ENCODE results near the gene WWOX. TPM values are rescaled to one million over a fixed set of nuclear protein-coding genes. Genes with fewer than 3 reads are reported as not detected.

The WWOX gene
- total and polyA plus RNA-seq, 2 of the 8 experiments (the other 6 are each of a cell fraction or from before 2014, with no cell fraction given) = 5.4 to 16.7 TPM

- 53% methylated on average over 3 of the region's 3 CpGs; no CpG with 5 or more reads in 1 of the 2 experiments for WGBS, 2 experiments (ENCODE audit: extremely low coverage in 1 of 2, insufficient coverage in 1 of 2, insufficient read length in 1 of 2, insufficient replicate concordance in 2 of 2, low coverage in 1 of 2, low lambda C conversion rate in 2 of 2, missing lambda C conversion rate in 1 of 2)
- Histone ChIP-seq H3K79me2 (ENCODE audit: control insufficient read depth in 1 of 2, insufficient read depth in 2 of 2, low read length in 2 of 2) (no peaks in the 10 kb centered on the region), H2BK15ac (ENCODE audit: low read length) (no peak overlapping the region), H2BK20ac (ENCODE audit: low read length) (no peak overlapping the region), H3K4me2 (ENCODE audit: insufficient read depth in 1 of 2, low read depth in 2 of 2, low read length in 2 of 2) (no peak overlapping the region), H2BK120ac (replicated peaks; ENCODE audit: low read depth, low read length) (no peak overlapping the region), H3K56ac (replicated peaks; ENCODE audit: insufficient read length, low read depth, low read length) (no peak overlapping the region), H3K23me2 (ENCODE audit: low read depth, low read length) (no peaks in the 10 kb centered on the region), H4K5ac (ENCODE audit: insufficient read length, low read depth, low read length) (no peak overlapping the region), H2AK5ac (ENCODE audit: low read depth, low read length) (no peak overlapping the region), H3K14ac (ENCODE audit: insufficient read length) (no peak overlapping the region), H3K23ac (ENCODE audit: insufficient read length) (no peak overlapping the region), H3K18ac (ENCODE audit: extremely low read depth, low read length) (no peak overlapping the region), H3K27me3 (replicated peaks in 1 of 4; ENCODE audit: control insufficient read depth in 3 of 4, extremely low read depth in 1 of 4, insufficient read depth in 3 of 4, low read length in 3 of 4) (no peaks in the 10 kb centered on the region), H3K4me3 (ENCODE audit: extremely low read depth in 1 of 4, insufficient read depth in 2 of 4, low read depth in 3 of 4, low read length in 4 of 4) (no peak overlapping the region), H4K8ac (ENCODE audit: extremely low read depth, insufficient read depth, low read length) (no peak overlapping the region), H4K91ac (replicated peaks; ENCODE audit: insufficient read length, low read length) (no peak overlapping the region), H4K20me1 (replicated peaks in 1 of 2; ENCODE audit: control insufficient read depth in 1 of 2, insufficient read depth in 2 of 2, low read length in 2 of 2) (no peaks in the 10 kb centered on the region), H3K4me1 (replicated peaks in 1 of 4; ENCODE audit: control insufficient read depth in 3 of 4, insufficient read depth in 4 of 4, low read length in 3 of 4) (peaks cover 0 to 2% (median 0%) of the 10 kb centered on the region in 4 experiments; a peak in 1 of 7 replicates), H2BK12ac (ENCODE audit: low read depth, low read length) (no peak overlapping the region), H3K27ac (ENCODE audit: low read depth, low read length) (no peak overlapping the region), H3K4ac (replicated peaks; ENCODE audit: insufficient read length, low read depth, low read length) (no peak overlapping the region), H2AFZ (ENCODE audit: low read length) (no peak overlapping the region), H3K9ac (replicated peaks in 1 of 4; ENCODE audit: extremely low read depth in 1 of 4, low read depth in 3 of 4, low read length in 3 of 4) (no peak overlapping the region), H3K9me3 (ENCODE audit: insufficient read depth in 2 of 2, low read depth in 1 of 2, low read length in 1 of 2) (no peaks in the 10 kb centered on the region), H3K79me1 (ENCODE audit: low read depth, low read length) (no peaks in the 10 kb centered on the region), H2BK5ac (ENCODE audit: low read depth, low read length) (no peak overlapping the region), H3K36me3 (ENCODE audit: control insufficient read depth in 2 of 4, insufficient read depth in 4 of 4, low read length in 3 of 4) (no peaks in the 10 kb centered on the region)
- DNase-seq (ENCODE audit: low read depth in 1 of 2, low spot score in 2 of 2) = no peak
- ChIA-PET CTCF (ENCODE audit: partially characterized antibody) (interaction anchor here (0.7 to 1.6 kb wide), 7 partner anchors 18 to 242 kb away, joined by 3 to 4 read pairs (median 3); no protein-coding TSS in a partner anchor), POLR2A (ENCODE audit: partially characterized antibody) (no interaction called here)
- no peak for FAIRE-seq
- TF ChIP-seq MAFK (IDR thresholded peaks at IDR 0.05; ENCODE audit: low read depth, low read length) (no peak), SUZ12 (IDR thresholded peaks at IDR 0.05; ENCODE audit: low read length) (no peak), HDAC2 (IDR thresholded peaks at IDR 0.05; ENCODE audit: borderline replicate concordance in 1 of 2, low read depth in 2 of 2, low read length in 2 of 2) (no peak), CTBP2 (IDR thresholded peaks at IDR 0.05; ENCODE audit: borderline replicate concordance, insufficient read depth, insufficient read length, low read length) (no peak), POU5F1 (IDR thresholded peaks at IDR 0.05; ENCODE audit: low read depth, low read length) (no peak), TCF12 (IDR thresholded peaks at IDR 0.05; ENCODE audit: low read depth, low read length) (no peak), SP4 (IDR thresholded peaks at IDR 0.05; ENCODE audit: low read length) (no peak), CHD2 (IDR thresholded peaks at IDR 0.05; ENCODE audit: low read length) (no peak)
These were observed 943.4 kb downstream of the WWOX start for GRCh38 chr16:79042886-79043285.

Measured in H1 (cell line).